DOHH2 (cell line): Measurements from ENCODE around the gene OR10A6.

ENCODE experiments used
- EZH2phosphoT487 ChIP-seq: fragments of 200-600 bp; sonication (generic); IDR thresholded peaks from 2 replicates; pipeline ENCODE4 v1.6.1; 2017; ENCODE audit warnings: borderline replicate concordance, mild to moderate bottlenecking, antibody characterized with exemption, low read length, moderate library complexity, mixed read lengths
- TF ChIP-seq, protein P1 (sequence below): fragments of 200-600 bp; sonication (generic); IDR thresholded peaks from one replicate; pipeline ENCODE4 v1.5.1; 2014; ENCODE audit warnings: antibody characterized with exemption, mild to moderate bottlenecking, low read depth, low read length; ENCODE audit not compliant: poor library complexity, severe bottlenecking

GRCh38 chr11:7900686-7901085, 30.4 kb downstream of the OR10A6 start:
- TF ChIP-seq, protein P1, sequence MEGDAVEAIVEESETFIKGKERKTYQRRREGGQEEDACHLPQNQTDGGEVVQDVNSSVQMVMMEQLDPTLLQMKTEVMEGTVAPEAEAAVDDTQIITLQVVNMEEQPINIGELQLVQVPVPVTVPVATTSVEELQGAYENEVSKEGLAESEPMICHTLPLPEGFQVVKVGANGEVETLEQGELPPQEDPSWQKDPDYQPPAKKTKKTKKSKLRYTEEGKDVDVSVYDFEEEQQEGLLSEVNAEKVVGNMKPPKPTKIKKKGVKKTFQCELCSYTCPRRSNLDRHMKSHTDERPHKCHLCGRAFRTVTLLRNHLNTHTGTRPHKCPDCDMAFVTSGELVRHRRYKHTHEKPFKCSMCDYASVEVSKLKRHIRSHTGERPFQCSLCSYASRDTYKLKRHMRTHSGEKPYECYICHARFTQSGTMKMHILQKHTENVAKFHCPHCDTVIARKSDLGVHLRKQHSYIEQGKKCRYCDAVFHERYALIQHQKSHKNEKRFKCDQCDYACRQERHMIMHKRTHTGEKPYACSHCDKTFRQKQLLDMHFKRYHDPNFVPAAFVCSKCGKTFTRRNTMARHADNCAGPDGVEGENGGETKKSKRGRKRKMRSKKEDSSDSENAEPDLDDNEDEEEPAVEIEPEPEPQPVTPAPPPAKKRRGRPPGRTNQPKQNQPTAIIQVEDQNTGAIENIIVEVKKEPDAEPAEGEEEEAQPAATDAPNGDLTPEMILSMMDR, result no peak
- TF ChIP-seq EZH2phosphoT487, result no peak
